Tibial nerve (tissue), 3 donors: ENCODE measurements around the gene MOCOS.

ENCODE experiments used
- CTCF ChIP-seq, 5 experiments: fragments of 200-600 bp in 3 of 5; fragments of 450-650 bp in 2 of 5; sonication (generic) in 3 of 5; IDR thresholded peaks; one replicate each; pipeline ENCODE4 v1.5.1; 2016 to 2019; ENCODE audit warnings: antibody characterized with exemption in 5 of 5, mild to moderate bottlenecking in 3 of 5, moderate library complexity in 2 of 5
- POLR2A ChIP-seq, 2 donors: fragments of 450-650 bp; IDR thresholded peaks; one replicate each; pipeline ENCODE4 v1.6.1; 2017; ENCODE audit warnings: antibody characterized with exemption in 2 of 2, mild to moderate bottlenecking in 2 of 2, moderate library complexity in 2 of 2

- TF ChIP-seq POLR2A (IDR thresholded peaks at IDR 0.05) (no peak), CTCF (IDR thresholded peaks at IDR 0.05) (no peak)
These were observed 54.5 kb downstream of the MOCOS start for GRCh38 chr18:36241831-36242230.
